Measurements from ENCODE around the gene TRMT112.

The TRMT112 gene

DNA sequence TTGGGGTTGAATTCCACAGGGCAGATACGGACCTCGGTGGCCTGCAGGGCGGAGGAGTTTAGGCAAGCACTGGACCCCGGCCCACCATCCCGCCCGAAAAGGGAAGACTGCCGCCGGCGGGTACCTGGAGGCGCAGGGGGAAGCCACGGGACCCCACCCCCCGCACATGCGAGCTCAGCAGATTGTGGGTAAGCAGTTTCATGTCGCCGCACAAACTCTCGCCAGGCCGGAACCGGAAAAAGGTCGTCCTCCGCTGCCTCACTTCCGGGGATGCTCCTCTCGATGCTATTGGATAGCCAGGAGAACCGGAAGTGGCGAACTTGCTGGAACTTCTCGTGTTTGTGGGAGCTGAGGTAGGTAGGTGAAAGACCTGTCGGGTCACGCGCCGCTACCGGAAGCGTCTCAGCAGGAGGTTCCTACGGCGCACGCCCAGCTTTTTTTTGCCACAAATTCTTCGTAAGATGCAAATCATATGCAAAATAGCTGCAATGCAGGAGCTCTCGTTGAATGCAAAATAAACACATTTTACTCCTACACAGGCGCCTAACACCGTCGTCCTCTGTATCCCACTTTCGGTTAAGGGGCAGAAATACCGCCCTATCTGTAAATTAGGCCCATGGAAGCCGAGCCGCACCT is at the start of gene TRMT112:
TRMT112 (minus strand) TSS at position 235 of the 636 bp plus-strand sequence; CDS start at position 202, 33 bp downstream.
- peak; percentile 97 for FAIRE-seq

- FAIRE-seq: no peak
These were observed 49.4 kb upstream of the TRMT112 start for GRCh38 chr11:64366751-64367150.

DNA sequence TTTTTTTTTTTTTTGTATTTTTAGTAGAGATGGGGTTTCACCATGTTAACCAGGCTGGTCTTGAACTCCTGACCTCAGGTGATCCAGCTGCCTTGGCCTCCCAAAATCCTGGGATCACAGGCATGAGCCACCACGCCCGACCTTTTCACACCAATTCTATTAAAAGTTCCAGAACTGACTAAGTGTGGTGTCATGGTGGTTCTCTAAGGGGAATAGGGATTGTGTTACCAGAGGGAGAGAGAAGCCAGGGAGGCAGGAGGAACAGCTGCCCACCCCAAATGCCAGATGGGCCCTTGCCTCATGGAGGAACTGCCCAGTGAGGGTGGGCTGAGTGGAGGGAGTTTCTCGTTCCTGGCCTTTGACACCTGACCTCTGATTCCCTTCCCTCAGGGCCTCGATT is 47.6 kb upstream of the TRMT112 start:
- FAIRE-seq: no peak

DNA sequence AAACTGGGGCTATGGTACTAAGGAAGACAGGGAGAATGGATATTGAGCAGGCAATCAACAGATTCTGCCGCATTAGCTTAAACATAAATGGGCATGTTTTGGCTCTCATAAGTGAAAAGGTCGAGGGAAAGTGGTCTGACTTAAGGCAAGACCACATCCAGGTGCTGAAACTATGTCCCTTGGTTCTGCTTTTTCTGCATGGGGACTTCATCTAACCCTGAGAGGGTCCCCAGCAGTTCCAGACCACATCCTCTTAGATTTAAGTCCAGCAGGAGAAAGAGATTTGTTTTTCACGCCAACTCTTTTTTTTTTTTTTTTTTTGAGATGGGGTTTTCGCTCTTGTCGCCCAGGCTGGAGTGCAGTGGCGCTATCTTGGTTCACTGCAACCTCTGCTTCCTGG is 47.1 kb upstream of the TRMT112 start:
- no peak for FAIRE-seq

- no peak for FAIRE-seq
These were observed 45.0 kb upstream of the TRMT112 start for GRCh38 chr11:64362339-64362738.

GRCh38 chr11:64361659-64362058 is 44.3 kb upstream of the TRMT112 start:
- no peak for FAIRE-seq

DNA sequence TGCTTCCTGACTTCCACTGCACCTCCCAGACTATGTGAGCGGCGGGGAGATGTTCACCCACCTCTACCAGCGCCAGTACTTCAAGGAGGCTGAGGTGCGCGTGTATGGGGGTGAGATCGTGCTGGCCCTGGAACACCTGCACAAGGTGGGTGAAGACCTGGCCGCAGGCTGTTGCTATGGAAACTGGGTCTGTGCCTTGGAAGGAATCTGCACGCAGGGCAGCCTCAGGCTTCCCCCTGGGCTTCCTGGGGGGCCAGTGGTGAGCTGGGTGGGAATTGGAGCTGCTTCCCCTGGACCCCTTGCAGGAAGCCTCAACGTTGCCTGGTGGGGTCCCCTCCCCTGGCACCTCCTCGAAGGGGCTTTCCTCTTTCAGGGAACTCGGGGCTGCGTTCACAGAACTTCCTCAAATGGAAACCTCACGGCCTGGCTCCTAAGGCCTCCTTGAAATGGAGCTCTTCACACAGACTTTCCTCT is 43.1 kb upstream of the TRMT112 start:
- FAIRE-seq: no peak

- FAIRE-seq: no peak
These were observed 42.5 kb upstream of the TRMT112 start for GRCh38 chr11:64359712-64360445.

GRCh38 chr11:64358907-64359711 is 41.8 kb upstream of the TRMT112 start, which contains the start of gene RPS6KA4:
Gene RPS6KA4, plus strand, starts transcription at chr11:64359162. Its CDS starts 74 bp downstream, at chr11:64359236.
- FAIRE-seq: no peak

DNA sequence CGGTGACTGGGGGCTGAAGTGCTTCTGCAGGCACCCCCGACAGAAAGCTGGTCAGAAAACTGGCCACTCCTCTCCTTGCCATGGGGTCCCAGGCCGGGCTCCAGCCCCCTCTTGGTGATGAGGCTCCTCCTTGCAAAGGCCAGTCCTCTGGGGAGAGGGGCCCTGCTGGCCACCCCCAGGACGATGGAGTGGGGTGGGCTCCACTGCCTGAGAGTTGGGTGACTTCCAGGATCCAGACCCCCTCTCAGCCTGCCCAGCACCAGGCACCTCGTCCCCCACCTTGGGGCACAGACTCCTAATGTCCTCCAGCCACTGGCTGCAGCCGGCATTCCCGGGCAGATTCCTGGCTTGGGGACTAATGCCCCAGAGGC is 41.2 kb upstream of the TRMT112 start:
- FAIRE-seq: no peak

GRCh38 chr11:64357904-64358535 is 40.7 kb upstream of the TRMT112 start:
- FAIRE-seq: no peak

DNA sequence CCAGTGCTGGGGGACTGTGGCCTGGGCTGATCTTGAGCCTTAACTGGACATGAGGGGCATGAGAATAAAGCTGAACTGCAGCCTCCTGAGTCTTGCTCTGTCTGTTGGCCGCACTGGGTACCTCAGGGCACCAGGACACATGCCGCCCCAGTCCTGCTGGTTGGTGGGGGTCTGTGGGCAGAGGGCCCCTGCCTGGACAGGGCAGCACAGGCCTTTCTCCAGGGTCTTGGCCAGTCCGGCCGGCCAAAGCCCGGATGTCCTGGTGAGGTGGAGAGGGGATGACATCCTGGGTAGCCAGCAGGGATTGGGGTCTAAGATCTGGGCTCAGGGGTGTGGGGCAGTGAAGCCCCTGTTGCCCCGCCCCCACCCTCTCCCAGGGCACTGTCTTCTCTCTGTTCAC is 40.1 kb upstream of the TRMT112 start:
- no peak for FAIRE-seq

DNA sequence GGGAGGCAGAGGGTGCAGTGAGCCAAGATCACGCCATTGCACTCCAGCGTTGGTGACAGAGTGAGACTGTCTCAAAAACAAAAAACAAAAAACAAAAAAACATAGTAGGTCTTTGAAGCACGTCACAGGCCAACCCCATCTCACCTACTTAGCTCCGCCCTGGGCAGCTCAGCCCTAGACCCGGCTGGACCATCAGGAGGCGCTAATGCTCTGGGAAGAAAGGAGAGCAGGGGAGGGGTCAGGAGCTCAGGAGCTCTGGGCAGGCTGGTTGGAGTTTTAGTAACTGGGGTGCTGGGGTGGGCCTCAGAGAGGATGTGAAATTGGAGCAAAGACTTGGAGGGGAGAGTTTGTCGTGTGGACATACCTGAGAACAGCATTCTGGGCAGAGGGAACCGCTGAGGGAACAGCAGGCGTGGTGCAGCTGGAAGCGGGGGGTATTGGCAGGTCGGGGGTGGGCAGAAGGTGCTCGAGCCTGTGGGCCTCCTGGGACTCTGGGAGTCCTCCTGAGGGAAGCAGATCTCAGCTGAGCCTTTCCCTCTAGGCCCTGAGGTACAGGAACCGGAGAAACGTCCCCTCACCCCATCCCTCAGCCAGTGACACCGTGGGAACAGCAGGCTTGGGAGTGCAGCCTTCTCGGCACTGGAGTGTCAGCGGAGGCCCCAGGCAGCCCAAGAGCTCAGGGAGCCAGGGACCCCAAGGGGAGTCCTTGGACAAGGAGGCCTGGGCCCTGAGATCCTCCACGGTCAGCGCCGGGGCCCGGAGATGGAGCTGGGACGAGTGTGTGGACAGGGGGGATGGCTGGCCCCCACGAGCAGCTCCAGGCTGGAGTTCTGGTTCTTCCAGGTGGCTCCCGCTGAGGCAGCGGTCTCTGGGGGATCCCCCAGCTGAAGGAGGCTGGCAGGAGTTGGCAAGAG is 39.4 kb upstream of the TRMT112 start:
- FAIRE-seq: no peak

GRCh38 chr11:64355078-64355940 is 38.0 kb upstream of the TRMT112 start:
- FAIRE-seq: no peak

- no peak for FAIRE-seq
These were observed 36.6 kb upstream of the TRMT112 start for GRCh38 chr11:64353715-64354506.

GRCh38 chr11:64352995-64353714 is 35.8 kb upstream of the TRMT112 start:
- no peak for FAIRE-seq

- FAIRE-seq: no peak
These were observed 35.0 kb upstream of the TRMT112 start for GRCh38 chr11:64352099-64352994.

DNA sequence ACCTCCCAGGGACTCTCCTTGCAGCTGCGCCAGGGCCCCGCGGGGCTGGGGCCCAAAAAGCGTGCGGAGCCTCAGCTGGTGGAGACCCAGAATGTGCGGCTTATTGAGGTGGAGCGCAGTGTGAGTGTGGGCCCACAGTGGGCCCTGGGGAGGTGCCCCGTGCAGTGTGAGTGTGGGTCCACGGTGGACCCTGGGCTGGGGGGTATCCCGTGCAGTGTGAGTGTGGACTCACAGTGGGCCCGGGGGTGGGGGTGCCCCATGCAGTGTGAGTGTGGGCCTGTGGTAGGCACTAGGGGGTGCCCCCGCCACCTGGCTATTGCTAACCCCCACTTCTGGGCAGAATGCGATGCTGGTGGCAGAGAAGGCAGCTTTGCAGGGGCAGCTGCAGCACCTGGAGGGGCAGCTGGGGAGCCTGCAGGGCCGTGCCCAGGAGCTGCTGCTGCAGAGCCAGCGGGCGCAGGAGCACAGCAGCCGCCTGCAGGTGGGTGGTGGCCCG is 33.8 kb upstream of the TRMT112 start:
- no peak for FAIRE-seq

Data from A204.1 (cell line).